Loucy (cell line): Measurements from ENCODE around the gene SLC25A21.

Experiments
- EZH2phosphoT487 ChIP-seq: fragments of 200-600 bp; IDR thresholded peaks from 2 replicates; pipeline ENCODE4 v1.6.1; 2018; ENCODE audit warnings: antibody characterized with exemption, mild to moderate bottlenecking, moderate library complexity, borderline replicate concordance
- TF ChIP-seq, protein P1 (sequence below): fragments of 200-600 bp; sonication (generic); conservative IDR thresholded peaks from 2 replicates; pipeline ENCODE4 v1.5.1; 2014; ENCODE audit warnings: mild to moderate bottlenecking, antibody characterized with exemption, low read length

DNA sequence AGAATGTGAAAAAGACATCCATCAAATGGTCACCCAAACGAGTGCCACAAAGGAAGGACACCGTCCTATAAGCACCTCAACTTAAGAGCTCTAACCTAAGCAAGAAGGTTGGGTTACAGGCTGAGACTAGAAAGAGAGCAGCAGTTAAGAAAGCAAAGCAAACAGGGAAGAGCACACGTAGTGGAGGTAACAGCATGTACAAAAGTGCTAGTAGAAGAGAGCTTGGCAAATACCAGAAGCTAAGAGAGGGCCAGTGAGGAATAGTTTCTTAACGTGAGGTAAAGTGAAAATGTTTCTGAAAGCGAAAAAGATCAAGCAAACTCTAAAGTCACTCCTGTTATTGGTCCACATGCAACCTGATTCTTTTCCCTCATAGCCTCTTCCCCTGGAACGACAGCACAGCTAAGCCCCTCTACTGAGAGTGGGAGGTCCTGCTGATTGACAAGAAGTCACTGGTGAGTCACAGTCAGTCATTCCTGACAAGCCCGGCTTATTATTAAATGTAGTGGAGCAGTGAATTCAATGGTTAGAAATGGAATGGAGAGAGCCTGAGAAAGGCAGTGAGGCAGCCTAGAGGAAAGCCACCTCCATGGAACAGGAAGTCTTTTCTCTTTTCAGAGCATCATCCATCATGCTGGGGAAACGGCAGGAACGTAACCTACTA, 204.4 kb downstream of the SLC25A21 start:
- TF ChIP-seq, protein P1, sequence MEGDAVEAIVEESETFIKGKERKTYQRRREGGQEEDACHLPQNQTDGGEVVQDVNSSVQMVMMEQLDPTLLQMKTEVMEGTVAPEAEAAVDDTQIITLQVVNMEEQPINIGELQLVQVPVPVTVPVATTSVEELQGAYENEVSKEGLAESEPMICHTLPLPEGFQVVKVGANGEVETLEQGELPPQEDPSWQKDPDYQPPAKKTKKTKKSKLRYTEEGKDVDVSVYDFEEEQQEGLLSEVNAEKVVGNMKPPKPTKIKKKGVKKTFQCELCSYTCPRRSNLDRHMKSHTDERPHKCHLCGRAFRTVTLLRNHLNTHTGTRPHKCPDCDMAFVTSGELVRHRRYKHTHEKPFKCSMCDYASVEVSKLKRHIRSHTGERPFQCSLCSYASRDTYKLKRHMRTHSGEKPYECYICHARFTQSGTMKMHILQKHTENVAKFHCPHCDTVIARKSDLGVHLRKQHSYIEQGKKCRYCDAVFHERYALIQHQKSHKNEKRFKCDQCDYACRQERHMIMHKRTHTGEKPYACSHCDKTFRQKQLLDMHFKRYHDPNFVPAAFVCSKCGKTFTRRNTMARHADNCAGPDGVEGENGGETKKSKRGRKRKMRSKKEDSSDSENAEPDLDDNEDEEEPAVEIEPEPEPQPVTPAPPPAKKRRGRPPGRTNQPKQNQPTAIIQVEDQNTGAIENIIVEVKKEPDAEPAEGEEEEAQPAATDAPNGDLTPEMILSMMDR, result no peak
- no peak for TF ChIP-seq EZH2phosphoT487
